Endothelial cell (in vitro differentiated cells): Measurements from ENCODE around the gene LRRC70. TPM values are rescaled to one million over a fixed set of nuclear protein-coding genes. Genes with fewer than 3 reads are reported as not detected.
"Not testable (repeated sequence)": the region's sequence is repeated elsewhere in the genome, so short reads cannot be mapped to it uniquely, and the experiment has no call there.

Experiments
- DNase-seq: peaks from one replicate; pipeline ENCODE4 v3.0.0; 2021; ENCODE audit warnings: low spot score
- H3K27ac Mint-ChIP-seq: one replicate; pipeline ENCODE4 v1.8.0; 2021; ENCODE audit warnings: mixed read lengths, inconsistent platforms; ENCODE audit not compliant: unreplicated experiment
- H3K27me3 Mint-ChIP-seq: one replicate; pipeline ENCODE4 v1.8.0; 2021; ENCODE audit warnings: mild to moderate bottlenecking, moderate library complexity, mixed read lengths, inconsistent platforms; ENCODE audit not compliant: unreplicated experiment
- H3K36me3 Mint-ChIP-seq: one replicate; pipeline ENCODE4 v1.8.0; 2021; ENCODE audit warnings: mild to moderate bottlenecking, low read depth, mixed read lengths, inconsistent platforms; ENCODE audit not compliant: unreplicated experiment
- H3K4me1 Mint-ChIP-seq: one replicate; pipeline ENCODE4 v1.8.0; 2021; ENCODE audit warnings: mild to moderate bottlenecking, mixed read lengths, inconsistent platforms; ENCODE audit not compliant: unreplicated experiment
- H3K4me3 Mint-ChIP-seq: one replicate; pipeline ENCODE4 v1.8.0; 2021; ENCODE audit warnings: mild to moderate bottlenecking, mixed read lengths, inconsistent platforms; ENCODE audit not compliant: unreplicated experiment
- H3K9me3 Mint-ChIP-seq: one replicate; pipeline ENCODE4 v1.8.0; 2021; ENCODE audit warnings: mixed read lengths, inconsistent platforms; ENCODE audit not compliant: unreplicated experiment
- CTCF ChIP-seq: fragments of 200-600 bp; sonication (generic); IDR thresholded peaks from one replicate; pipeline ENCODE4 v1.5.0; 2021; ENCODE audit warnings: antibody characterized with exemption; ENCODE audit not compliant: unreplicated experiment
- total RNA-seq: library from RNA; stranded (reverse); fragmentation: NEBNext Ultra II Directional; extraction: Animal tissue kit (Norgen Biotek cat#: 25700); gene quantifications from one replicate; pipeline ENCODE4 v1.2.1, GENCODE V29; 2021; ENCODE audit not compliant: unreplicated experiment

Gene LRRC70
- total RNA-seq, 1 donor from 2014 or later = 35.0 TPM

GRCh38 chr5:62623271-62623670, 44.7 kb downstream of the LRRC70 start:
- Mint-ChIP-seq H3K36me3 (peaks cover 8% of the 10 kb centered on the region), H3K4me1 (peaks cover 8% of the 10 kb centered on the region), H3K4me3 (no peak overlapping the region), H3K27me3 (no peaks in the 10 kb centered on the region), H3K9me3 (no peaks in the 10 kb centered on the region), H3K27ac (no peak overlapping the region)
- no peak for TF ChIP-seq CTCF
- DNase-seq = no peak

- H3K36me3 Mint-ChIP-seq = not testable (repeated sequence)
Measured at GRCh38 chr5:62624436-62624835, 45.8 kb downstream of the LRRC70 start.

GRCh38 chr5:62626534-62626933, 47.9 kb downstream of the LRRC70 start:
- peak overlapping the region; percentile 33 for H3K4me3 Mint-ChIP-seq
- H3K9me3 Mint-ChIP-seq = no peaks in the 10 kb centered on the region
- H3K27ac Mint-ChIP-seq = no peak overlapping the region
- TF ChIP-seq CTCF = no peak
- no peaks in the 10 kb centered on the region for H3K4me1 Mint-ChIP-seq
- peaks cover 6% of the 10 kb centered on the region for H3K36me3 Mint-ChIP-seq
- peaks cover 2% of the 10 kb centered on the region for H3K27me3 Mint-ChIP-seq
- DNase-seq = no peak

More at GRCh38 chr5:62624436-62624835, 45.8 kb downstream of the LRRC70 start:
- not testable (repeated sequence) for H3K4me1 Mint-ChIP-seq, H3K27me3 Mint-ChIP-seq, DNase-seq, H3K27ac Mint-ChIP-seq, H3K9me3 Mint-ChIP-seq, H3K4me3 Mint-ChIP-seq

- no peak for DNase-seq
- Mint-ChIP-seq H3K27ac (no peak overlapping the region), H3K27me3 (peaks cover 2% of the 10 kb centered on the region), H3K9me3 (no peaks in the 10 kb centered on the region), H3K36me3 (peaks cover 6% of the 10 kb centered on the region), H3K4me1 (no peaks in the 10 kb centered on the region), H3K4me3 (no peak overlapping the region)
- TF ChIP-seq CTCF = no peak
Measured at GRCh38 chr5:62627121-62627520, 48.5 kb downstream of the LRRC70 start.

GRCh38 chr5:62627901-62628300, 49.3 kb downstream of the LRRC70 start:
- H3K27ac Mint-ChIP-seq = no peak overlapping the region
- H3K4me1 Mint-ChIP-seq = peaks cover 3% of the 10 kb centered on the region
- H3K36me3 Mint-ChIP-seq = peaks cover 6% of the 10 kb centered on the region
- DNase-seq = no peak
- no peak overlapping the region for H3K4me3 Mint-ChIP-seq
- peaks cover 2% of the 10 kb centered on the region for H3K27me3 Mint-ChIP-seq
- no peak for TF ChIP-seq CTCF
- no peaks in the 10 kb centered on the region for H3K9me3 Mint-ChIP-seq

Other genes starting within 250 kb of the LRRC70 start
- 23.2 TPM for gene DIMT1, start 174.9 kb upstream of the LRRC70 start, total RNA-seq
- 96.0 TPM for gene IPO11, start 166.1 kb upstream of the LRRC70 start, total RNA-seq